ENCODE data around the gene UCP2.
A peak's percentile ranks its signal among the peaks of the same experiment; 100 is the strongest.
"Not testable (repeated sequence)": the region's sequence is repeated elsewhere in the genome, so short reads cannot be mapped to it uniquely, and the experiment has no call there.

Gene UCP2

GRCh38 chr11:73936047-73936446, 46.6 kb downstream of the UCP2 start:
- not testable (repeated sequence) for DNase-seq

- DNase-seq = no peak
Observed at GRCh38 chr11:73932781-73933180, 49.9 kb downstream of the UCP2 start.

DNA sequence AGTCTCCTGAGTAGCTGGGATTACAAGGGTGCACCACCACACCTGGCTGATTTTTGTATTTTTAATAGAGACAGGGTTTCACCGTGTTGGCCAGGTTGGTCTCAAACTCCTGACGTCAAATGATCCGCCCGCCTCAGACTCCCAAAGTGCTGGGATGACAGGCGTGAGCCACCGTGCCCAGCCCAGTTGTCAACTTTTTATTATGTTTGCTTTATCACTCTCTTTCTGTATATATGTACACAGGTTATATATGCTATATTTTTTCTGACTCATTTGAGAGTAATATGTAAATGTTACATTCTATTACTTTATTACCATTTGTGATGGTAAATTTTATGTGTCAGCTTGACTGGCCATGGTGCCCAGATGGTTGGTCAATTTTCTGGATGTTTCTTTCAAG, 50.7 kb downstream of the UCP2 start:
- DNase-seq = no peak

GRCh38 chr11:73931039-73931645, 51.5 kb downstream of the UCP2 start:
- DNase-seq = peak; percentile 73

GRCh38 chr11:73929388-73929787, 53.3 kb downstream of the UCP2 start:
- DNase-seq = no peak
